Breast epithelium (tissue), 3 donors: ENCODE data around the gene NPRL2.

ENCODE experiments used
- POLR2A ChIP-seq: fragments of 450-650 bp; IDR thresholded peaks from one replicate; pipeline ENCODE4 v1.6.1; 2016; ENCODE audit warnings: antibody characterized with exemption, mild to moderate bottlenecking, moderate library complexity
- POLR2AphosphoS5 ChIP-seq, 3 donors: sonication (generic); formaldehyde crosslinking; IDR thresholded peaks; one replicate each; pipeline ENCODE4 v1.6.1; 2017; ENCODE audit warnings: antibody characterized with exemption in 3 of 3
- TF ChIP-seq, protein P1 (sequence below), 3 donors: fragments of 450-650 bp; IDR thresholded peaks; one replicate each; pipeline ENCODE4 v1.5.1; 2016 to 2017; ENCODE audit warnings: antibody characterized with exemption in 3 of 3, mild to moderate bottlenecking in 3 of 3, moderate library complexity in 3 of 3

DNA sequence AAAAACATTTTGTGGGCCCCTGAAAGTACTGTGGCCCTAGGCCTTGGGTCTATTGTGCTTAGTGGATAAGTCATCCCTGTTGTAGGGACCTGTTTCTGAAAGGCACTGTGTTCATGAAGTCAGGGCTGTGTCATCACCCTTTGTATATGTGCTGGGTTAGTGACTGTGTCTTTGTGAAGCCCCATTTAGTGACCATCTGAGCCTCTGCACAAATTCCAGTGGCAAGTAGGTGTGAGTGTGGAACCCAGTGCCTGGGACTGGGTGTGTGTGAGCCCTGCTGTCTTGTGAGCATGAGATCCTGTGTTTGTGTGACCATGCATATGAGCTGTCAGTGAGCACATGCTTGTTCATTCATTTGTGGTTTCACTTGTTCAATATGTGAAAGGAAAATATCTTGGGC lies 46.0 kb downstream of the NPRL2 start:
- TF ChIP-seq, protein P1, sequence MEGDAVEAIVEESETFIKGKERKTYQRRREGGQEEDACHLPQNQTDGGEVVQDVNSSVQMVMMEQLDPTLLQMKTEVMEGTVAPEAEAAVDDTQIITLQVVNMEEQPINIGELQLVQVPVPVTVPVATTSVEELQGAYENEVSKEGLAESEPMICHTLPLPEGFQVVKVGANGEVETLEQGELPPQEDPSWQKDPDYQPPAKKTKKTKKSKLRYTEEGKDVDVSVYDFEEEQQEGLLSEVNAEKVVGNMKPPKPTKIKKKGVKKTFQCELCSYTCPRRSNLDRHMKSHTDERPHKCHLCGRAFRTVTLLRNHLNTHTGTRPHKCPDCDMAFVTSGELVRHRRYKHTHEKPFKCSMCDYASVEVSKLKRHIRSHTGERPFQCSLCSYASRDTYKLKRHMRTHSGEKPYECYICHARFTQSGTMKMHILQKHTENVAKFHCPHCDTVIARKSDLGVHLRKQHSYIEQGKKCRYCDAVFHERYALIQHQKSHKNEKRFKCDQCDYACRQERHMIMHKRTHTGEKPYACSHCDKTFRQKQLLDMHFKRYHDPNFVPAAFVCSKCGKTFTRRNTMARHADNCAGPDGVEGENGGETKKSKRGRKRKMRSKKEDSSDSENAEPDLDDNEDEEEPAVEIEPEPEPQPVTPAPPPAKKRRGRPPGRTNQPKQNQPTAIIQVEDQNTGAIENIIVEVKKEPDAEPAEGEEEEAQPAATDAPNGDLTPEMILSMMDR (IDR thresholded peaks at IDR 0.05): no peak
- no peak for TF ChIP-seq POLR2A
- no peak for TF ChIP-seq POLR2AphosphoS5 (IDR thresholded peaks at IDR 0.05)
